ENCODE data around the gene SLC9C1.
A peak's percentile ranks its signal among the peaks of the same experiment; 100 is the strongest.
"Not testable (repeated sequence)": the region's sequence is repeated elsewhere in the genome, so short reads cannot be mapped to it uniquely, and the experiment has no call there.

SLC9C1 gene

DNA sequence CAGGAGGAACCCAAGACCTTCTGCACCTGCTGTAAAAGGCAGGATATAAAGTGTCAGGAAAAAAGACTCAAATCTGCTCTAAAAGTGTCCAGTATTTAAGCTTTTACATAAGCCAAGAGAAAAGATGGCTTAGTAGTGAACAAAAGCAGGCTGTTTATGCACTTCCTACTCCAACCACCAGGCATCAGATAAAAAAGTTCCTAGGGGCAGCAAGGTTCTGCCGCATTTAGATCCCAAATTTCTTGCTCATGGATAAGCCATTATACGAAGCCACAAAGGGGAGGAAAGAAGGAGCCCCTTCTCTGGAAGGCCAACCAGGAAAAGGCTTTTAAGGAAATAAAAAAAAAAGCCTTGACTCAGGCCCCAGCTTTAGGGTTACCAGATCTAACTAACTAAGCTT, 10.6 kb upstream of the SLC9C1 start:
- peak; percentile 14 for DNase-seq

DNA sequence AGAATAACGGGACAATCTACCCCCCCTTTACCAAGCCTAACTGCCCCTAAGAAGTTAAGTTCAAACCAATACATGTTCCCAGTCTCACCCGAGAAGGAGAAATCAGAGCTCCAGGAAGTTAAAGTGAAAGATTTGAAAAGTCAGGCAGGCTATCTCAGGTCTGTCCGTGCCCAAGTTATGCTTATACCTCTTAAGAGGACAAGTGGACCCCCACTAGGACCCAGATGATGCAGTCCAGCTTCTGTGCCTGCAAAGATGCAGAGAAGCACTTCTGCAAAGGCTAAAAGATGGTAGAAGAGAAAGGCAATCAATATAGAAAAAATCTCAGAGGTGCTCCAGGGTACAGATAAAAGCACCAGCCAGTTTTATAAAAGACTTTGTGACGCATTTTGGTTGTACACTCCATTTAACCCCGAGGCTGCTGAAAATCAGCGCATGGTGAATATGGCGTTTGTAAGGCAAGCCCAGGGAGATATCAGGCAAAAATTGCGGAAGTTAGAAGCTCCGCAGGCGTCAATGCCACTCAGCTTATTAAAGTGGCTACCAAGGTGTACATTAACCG, 9.8 kb upstream of the SLC9C1 start:
- no peak for DNase-seq

DNA sequence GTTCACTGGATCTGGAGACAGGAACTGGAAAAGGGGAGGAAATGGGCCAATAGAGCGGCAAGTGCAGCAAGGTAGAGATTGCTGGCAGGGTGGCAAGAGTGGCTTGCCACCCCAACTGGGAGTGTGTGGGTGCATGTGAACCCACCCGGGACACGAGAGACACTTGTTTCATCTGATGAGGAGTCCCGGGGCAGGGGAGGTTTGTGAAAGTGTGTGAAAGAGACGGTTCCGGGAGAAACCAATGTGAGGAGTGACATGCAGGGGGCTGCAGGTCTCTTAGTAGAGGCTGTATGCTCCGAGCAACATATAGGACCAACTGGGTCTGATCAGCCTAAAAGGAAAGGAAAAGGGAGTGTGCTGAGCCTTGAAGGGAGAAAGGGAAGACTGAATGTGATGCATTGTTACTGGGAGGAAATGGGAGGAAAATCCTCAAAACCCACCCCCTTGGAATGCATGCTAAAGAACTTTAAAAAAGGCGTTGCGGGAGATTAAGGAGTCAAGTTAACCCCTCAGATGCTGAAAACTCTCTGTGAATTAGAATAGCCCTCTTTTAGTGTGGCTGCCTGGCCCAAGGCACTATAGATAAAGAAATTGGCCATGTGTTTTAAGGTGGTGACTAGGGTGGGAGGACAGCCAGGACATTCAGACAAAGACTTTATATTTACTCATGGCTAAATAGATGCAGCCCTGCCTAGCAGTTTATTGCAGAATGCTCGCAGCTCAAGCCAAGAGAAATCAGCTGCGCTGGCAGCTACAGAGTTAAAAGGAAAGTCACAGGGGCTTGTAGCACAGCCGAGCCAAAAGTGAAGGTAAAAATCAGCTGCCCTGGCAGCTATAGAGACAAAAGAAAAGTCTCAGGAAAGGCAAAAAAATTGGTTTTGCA, 9.1 kb upstream of the SLC9C1 start:
- no peak for DNase-seq

DNA sequence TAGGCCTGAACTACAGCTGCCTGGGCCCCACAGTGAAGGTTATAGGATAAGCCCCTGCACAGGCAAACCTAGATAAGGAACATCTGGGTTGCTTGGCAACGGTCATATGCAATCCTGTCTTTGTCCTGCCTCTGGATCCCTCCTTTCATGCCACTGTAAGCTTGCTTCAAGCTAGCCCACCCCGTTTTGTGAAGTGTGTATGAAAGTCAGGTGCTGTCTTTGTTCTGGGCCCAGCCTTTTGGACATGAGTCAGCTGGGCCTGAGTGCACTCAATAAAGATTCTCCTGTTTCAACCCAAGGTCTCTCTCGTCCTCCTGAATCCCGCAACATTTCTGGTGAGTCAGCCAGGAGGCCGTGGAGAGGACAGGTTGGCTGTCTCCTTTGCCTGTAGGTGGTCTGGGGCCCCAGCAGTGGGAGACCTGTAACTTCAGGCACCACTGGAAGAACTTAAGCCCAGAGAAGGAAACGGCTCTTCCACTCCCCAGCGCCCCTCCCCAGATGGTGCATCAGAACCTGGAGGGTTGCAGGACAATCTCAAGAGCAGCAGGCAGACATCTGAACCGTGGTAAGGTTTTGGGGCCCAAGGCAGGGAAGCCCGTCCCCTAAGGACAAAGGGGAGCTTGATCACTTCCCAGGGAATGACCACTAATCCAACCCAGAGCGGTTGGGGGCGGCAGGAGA, 8.3 kb upstream of the SLC9C1 start:
- DNase-seq = peak; percentile 87

DNA sequence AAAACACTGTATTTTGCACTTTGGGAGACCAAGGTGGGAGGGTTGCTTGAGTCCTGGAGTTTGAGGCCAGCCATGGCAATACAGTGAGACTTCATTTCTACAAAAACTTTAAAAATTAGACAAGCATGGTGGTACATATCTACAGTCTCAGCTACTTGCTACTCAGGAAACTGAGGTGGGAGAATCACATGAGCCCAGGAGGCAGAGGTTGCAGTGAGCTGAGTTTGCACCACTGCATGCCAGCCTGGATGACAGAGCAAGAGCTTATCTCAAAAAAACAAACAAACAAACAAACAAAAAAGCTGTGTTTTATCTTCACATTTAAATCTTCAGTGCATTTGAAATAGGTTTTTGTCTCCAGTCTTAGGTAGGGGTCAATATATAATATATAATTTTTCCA, 4.8 kb upstream of the SLC9C1 start:
- DNase-seq = no peak

DNA sequence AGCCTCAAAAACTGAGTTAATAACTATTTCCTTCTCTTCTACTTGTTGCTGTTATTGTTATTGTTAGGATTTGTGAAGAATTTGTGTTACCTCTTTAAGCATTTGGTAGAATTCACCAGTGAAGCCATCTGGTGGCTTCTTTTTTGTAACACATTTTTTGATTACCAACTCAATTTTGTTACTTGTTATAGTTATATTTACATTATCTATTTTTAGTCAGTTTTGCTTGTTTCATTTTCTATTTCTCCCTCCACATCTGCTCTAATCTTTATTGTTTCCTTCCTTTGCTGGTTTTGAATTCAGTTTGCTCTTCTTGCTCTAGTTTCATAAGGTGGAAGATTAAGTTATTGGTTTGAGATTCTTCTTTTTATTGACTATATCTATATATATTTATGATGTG, 3.7 kb upstream of the SLC9C1 start:
- peak; percentile 7 for DNase-seq

DNA sequence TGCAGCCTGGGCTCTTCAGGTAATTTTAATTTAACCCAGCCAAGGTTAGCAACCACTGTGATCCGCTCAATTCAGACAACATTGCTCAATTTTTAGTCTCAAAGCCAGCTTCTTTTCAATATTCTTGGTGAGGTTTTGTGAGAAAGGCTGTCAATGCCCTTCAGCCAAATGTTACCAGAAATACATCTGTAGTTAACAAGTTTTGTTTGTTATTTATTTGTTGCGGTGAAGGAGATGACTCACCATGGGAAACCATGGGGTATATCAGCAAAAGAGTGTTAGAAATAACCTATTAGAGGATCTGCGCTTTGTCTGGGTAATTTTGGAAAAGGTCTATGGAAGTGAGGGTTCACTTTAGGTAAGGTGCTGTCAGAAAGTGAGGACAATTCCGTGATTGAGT, 5.0 kb downstream of the SLC9C1 start:
- DNase-seq = no peak

DNA sequence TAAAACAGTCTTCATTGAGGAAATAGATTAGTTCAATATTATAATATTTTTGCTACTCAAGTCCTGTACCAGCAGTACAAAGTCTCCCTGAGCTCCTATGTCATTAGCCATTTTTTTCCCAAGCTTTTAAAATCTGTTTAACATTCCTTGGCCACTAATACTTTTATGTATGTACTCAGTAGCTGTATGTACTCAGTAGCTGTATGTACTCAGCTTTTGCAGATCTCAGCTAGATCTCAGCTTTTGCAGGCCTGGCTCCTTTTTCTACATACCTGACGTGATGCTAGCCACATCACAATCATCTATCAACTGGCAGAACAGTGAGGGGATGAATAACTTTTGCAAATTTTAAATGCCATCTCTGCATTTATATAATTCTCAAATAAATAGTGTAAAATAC, 13.8 kb downstream of the SLC9C1 start:
- no peak for DNase-seq

DNA sequence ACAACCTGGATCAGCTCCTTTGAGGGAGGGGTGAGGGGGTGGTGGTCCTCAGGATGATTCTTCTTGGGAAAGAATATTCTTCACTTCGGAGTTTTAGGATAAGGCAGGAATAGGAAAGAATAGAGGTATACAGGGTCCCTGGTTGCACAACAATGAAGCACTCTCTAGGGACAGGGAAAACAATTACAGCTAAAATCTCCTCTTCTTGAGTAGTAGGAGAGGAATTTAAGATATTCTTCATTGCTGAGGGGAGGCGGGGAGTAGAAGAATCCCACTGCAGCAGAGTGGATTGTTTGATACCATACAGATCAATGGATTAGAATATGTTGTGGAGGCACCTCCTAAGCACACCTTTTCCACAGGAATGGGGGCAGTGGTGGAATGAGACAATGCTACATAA, 20.5 kb downstream of the SLC9C1 start:
- DNase-seq = no peak

DNA sequence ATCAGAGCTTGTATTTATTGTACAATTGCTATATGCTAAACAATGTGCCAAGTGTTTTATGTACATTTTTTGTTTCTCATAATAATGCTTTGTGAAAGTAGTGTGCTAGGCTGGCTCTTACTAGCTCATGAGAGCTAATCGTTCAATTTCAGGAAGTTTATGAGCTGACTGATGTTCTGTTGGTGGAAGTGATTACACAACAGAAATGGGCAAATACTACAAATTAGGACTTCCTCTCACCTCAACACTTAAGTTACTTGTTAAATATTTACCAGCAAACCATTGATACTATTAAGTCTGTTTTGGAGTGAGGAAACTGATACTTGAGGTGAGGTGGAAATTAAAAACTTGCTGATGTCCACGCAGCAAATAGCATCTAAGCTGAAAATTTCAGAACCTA, 32.3 kb downstream of the SLC9C1 start:
- peak; percentile 10 for DNase-seq

DNA sequence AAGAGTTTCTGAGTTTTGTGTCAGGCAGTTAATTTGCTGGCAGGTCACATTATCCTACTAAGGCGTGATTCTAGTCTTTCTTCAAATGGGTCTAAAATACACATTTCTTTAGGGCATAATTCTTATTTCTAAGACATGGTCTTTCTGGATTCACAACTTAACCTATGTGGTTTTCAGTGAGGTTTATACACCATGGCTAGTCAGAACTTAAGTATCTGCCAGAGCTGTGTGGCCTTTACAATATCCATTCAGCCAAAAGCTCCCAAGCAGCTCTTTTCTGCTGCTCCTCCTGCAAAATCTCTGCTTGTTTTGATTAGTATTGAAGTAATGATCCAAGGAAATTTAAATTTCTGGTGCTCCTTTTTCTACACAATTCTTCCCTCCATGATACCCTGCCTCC, 33.5 kb downstream of the SLC9C1 start:
- no peak for DNase-seq

DNA sequence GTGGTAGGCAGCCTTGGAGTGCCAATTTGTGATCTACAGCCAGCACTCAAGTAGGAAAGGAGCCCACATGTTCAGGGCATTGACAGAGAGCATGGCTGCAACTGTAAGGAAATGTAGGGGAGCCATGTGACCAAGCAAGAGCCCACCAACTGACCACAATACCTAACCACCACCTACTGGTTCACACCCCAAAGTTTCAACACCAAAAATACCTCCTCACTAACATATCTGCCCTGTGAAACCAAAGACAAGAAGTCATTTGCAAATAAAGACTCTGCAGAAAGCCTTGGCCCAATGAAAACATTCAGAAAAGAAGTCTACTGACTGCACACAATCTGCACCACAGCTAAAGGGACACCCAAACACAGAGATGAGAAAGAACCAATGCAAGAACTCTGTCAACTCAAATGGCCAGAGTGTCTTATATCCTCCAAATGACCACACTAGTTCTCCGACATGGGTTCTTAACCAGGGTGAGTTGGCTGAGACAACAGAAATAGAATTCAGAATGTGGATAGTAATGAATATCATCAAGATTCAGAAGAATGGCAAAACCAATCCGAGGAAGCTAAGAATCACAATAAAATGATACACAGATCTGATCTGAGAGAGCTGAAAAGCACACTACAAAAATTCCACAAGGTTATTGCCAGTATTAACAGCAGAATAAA, 40.6 kb downstream of the SLC9C1 start:
- no peak for DNase-seq

DNA sequence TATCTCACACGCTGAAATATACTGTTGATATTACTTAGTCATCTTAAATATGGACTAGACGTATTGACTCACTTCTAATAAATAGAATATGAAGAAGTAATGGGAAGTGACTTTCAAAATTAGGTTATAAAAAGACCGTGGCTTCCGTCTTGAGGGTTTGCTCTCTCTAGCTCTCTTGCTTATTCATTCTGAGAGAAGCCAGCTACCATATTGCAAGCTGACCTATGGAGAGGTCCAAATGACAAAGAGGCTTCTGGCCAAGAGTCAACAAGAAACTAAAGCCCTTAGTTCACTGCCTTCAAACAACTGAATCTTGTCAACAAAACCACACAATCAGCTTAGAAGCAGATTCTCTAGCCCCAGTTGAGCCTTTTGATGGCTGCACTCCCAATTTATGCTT, 46.1 kb downstream of the SLC9C1 start:
- DNase-seq = no peak

DNA sequence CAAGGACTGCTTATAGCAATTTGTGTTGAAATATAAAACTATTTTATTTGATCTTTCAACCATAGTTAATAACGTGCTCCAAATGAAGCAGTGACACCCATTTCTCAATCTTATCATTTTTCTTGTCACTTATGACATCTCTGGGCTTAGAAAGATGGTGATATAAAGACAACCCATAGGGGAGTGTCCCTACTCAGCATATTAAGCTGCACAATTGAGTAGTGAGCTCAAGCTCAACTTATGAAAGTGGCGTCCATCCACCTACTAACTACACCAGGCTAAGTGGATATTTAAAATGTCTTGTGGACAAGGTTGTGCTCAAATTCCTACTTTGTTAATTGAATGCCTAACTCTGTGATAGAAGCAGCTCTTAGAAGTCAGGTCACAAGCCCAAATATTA, 46.7 kb downstream of the SLC9C1 start:
- DNase-seq = no peak

DNA sequence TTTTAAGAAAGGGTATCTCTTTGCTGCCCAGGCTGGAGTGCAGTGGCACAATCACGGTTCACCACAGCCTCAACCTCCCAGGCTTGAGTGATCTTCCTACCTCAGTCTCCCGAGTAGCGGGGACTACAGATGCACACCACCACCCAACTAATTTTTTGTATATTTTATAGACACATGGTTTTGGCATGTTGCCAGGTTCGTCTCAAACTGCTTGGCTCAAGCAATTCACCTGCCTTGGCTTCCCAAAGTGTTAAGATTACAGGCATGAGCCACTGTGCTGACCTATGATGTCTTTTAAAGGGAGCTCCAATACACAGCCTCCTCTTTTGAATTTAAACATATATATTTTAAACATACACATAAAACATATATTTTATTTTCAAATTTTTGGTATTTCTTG, 60.9 kb downstream of the SLC9C1 start:
- no peak for DNase-seq

DNA sequence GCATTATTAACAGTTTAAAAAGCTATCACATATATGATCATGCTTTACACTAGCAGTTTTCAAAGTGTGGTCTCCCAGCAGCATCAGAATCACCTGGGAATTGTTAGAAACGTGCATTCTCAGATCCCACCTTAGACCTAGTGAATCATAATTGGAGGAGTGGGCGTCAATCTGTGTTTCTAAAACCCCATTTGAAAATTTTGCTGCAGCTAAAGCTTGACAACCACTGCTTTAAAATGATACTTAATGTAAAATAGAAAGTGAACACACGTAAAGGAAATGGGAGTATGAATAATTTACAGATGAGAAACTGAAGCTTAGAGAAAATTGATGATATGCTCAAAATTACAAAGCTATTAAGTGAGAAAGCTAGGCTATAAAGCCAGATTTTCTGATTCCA, 62.3 kb downstream of the SLC9C1 start:
- no peak for DNase-seq

DNA sequence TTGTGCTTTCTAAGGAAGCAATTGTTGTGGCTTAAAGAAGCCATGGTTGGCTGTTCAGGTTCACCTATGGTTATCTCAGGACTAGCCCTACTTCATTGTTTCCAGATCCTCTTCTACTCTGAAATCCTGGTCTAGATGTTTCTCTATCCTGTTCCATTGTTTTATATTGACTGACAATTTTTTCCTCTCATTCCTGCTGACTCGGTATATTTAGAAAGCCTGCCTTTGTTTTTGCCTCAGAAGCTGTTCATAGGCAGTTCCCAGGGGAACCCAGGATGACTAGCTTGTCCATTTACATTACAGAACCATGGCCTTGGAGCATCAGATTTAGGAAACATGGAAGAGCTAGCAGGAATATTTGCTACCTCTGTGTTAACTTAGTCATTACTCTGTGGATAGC, 64.0 kb downstream of the SLC9C1 start:
- DNase-seq = no peak

DNA sequence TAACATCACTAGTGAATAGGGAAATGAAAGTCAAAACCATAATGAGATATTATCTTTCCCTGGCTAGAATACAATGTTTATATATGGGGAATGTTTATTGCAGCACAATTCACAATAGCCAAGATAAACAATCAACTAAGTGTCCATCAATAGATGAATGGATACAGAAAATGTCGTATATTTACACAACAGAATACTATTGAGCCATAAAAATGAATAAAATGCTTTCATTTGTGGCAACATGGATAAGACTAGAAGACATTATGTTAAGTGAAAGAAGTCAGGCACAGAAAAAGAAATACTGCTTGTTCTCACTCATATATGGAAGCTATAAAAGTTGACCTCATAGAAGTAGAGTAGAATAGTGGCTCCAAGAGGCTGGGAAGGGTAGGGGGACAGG, 65.2 kb downstream of the SLC9C1 start:
- no peak for DNase-seq

DNA sequence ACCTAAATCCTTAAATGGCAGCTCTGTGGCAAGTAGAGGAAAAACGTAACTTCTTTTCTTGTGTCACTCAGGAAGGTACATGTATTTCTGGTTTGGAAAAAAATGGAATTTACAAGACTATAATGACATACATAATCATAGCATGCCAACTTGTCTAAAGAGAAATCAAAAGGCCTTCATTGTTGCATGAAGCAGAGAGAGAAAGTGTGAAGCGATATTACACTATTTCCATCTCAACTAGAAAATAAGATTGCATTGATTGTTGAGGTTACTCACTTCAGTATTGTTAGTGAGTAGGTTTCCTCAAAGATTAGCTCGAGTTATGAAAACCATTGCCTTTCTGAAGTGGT, 93.7 kb downstream of the SLC9C1 start:
- DNase-seq = no peak

DNA sequence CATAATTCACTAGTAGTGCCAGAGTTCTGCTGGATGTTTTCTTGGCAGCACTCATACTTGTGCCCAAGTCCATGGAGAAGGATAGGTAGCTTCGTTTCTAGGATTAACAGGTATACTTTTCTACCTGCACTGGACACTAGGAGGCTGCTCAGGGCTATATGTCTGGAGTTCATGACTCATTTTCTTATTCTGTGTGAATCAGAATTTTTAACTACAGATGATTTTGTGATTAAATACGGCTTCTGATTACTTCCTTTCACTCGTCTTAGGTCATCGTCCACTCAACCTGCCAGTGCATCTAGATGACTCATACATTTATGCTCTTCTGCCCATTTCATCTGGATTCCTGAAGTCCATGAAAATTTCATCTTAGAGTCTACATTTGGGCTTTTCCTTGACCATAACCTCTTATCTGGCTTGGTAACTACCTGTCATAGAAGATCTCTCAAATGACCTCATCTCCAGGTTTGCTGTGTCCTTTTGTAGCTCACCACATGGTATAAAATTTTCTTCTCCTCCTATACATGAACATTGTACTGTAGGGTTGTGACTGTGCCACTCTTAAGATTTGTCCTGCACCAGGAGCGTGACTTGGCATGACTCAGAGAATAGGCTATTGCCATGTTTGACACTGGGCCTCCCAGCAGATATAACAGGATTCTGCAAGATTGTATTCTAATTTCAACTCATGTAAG, 94.2 kb downstream of the SLC9C1 start:
- DNase-seq = no peak

DNA sequence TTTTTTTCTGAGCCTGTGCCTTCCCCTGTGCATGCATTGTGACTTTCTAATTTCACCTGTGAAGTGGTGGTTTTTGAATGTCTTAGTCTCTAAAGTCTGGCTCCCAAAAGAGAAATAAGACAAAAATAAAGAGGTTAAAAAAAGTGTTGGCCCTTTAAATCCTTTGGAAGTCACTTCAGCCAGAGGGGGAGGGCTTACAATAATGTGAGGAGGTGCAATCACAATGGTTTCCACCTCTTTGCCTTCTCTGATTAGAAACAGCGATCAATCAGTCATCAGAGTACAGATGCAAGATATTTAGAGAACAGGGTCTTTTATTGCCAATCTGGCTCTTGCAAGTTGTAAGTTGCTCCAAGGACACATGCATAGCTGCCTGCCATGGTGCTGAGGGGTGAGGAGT, 96.9 kb downstream of the SLC9C1 start:
- DNase-seq = no peak

DNA sequence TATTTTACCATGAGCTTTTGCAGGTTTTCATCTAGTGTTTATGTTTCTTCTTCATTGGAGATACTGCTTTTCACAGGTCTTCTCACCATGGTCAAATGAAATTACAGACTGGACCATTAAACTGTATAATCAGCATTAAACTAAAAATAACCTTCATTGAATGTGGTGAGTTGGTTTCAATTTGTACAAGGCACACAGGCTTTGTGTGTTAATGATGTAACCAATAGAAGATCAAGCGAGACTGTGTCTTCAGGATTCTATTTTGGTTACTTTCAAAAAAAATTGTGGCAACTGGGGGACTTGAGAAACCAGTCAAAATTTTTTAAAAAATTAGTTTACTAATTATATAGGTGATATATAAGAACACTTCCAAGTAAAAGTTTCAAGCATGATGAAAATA, 106.7 kb downstream of the SLC9C1 start:
- no peak for DNase-seq

DNA sequence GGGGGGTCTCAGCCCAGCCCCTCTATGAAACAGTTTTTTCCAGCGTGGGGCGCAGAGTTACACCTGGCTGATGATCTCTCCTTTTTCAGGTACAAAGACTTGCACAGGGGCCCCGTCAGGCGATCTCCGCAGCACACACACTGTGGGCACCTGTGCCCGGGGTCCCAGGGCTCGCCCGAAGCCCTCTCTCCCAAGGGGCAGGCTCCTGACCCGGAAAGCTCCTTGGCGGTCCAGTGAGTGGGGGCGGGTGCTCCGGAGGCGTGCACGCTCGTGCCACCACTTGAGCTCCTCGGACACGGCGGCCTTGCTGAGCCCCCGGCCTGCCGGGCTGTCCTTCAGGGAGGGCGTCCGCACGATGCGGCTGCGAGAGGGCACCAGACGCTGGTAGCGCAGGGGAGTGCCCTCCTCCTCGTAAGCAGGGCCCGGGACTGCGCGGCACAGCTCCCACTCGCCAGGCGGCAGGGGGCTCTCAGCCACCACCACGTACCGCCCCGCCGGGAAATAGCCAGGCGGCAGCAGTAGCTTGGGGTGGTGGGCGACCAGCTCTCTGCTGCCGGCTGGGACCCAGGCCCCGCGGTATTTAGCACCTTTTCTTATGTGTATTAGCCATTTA, 108.5 kb downstream of the SLC9C1 start:
- DNase-seq = not testable (repeated sequence)
